A549 (cell line): ENCODE data around the gene OR4D9. TPM values are rescaled to one million over a fixed set of nuclear protein-coding genes. Genes with fewer than 3 reads are reported as not detected.

Source experiments
- ATAC-seq, 2 experiments: fragments of 200-7000 bp in 1 of 2; fragments of >200 bp in 1 of 2; cut with Nextera tagmentation in 1 of 2; cut with Tn5 transposase in 1 of 2; 3 replicates each; pipeline versions ENCODE4 v1.8.0 to v1.9.1; 2018 to 2020; ENCODE audit warnings: mild to moderate bottlenecking in 1 of 2, moderate library complexity in 1 of 2
- CTCF ChIA-PET: fragments of 300-600 bp; sonication (Branson Sonifier 250); formaldehyde crosslinking; extraction: SDS; loops from one replicate; lab custom pipeline; 2021; ENCODE audit warnings: antibody characterized with exemption, inconsistent platforms; lab: Yijun Ruan, JAX
- POLR2A ChIA-PET: fragments of 350-600 bp; formaldehyde crosslinking; extraction: SDS; loops from one replicate; lab custom pipeline; 2021; ENCODE audit warnings: antibody characterized with exemption, inconsistent platforms; lab: Yijun Ruan, JAX
- DNase-seq, 2 experiments: peaks; one replicate each; pipeline versions ENCODE4 v3.0.0 to v3.0.0-alpha.2; 2011 to 2016; ENCODE audit warnings: low read depth in 1 of 2, low spot score in 1 of 2
- FAIRE-seq: peaks from 2 replicates; lab custom pipeline; 2011; peaks lifted over from hg19 to GRCh38; lab: Jason Lieb, UNC
- H3K27ac ChIP-seq, 2 experiments: fragments of >200 bp; sonication (Bioruptor Twin); formaldehyde crosslinking; 3 replicates each; pipeline ENCODE4 v1.5.1; 2016 to 2017
- H3K4me1 ChIP-seq: fragments of >200 bp; sonication (Bioruptor Twin); formaldehyde crosslinking; 3 replicates; pipeline ENCODE4 v1.6.1; 2016
- H3K4me2 ChIP-seq: fragments of >200 bp; sonication (Bioruptor Twin); formaldehyde crosslinking; 3 replicates; pipeline ENCODE4 v1.6.1; 2016
- H3K4me3 ChIP-seq: fragments of >200 bp; sonication (Bioruptor Twin); formaldehyde crosslinking; 3 replicates; pipeline ENCODE4 v1.5.1; 2016
- H3K9me3 ChIP-seq: fragments of >200 bp; sonication (Bioruptor Twin); formaldehyde crosslinking; 3 replicates; pipeline ENCODE4 v1.6.1; 2016
- BHLHE40 ChIP-seq: IDR thresholded peaks from 2 replicates; pipeline ENCODE4 v1.6.1; 2012; ENCODE audit warnings: low read depth, low read length, inconsistent platforms
- CBX2 ChIP-seq: fragments of 200-600 bp; sonication (generic); IDR thresholded peaks from 2 replicates; pipeline ENCODE4 v1.6.1; 2016; ENCODE audit warnings: low read depth, mild to moderate bottlenecking, borderline replicate concordance
- CBX8 ChIP-seq: fragments of 200-600 bp; sonication (generic); IDR thresholded peaks from 2 replicates; pipeline ENCODE4 v1.6.1; 2016
- CEBPB ChIP-seq, 2 experiments: fragments of >200 bp in 1 of 2; sonication (Bioruptor Twin) in 1 of 2; formaldehyde crosslinking in 1 of 2; IDR thresholded peaks; 2 replicates each; pipeline ENCODE4 v1.6.1; 2012 to 2016
- CHD2 ChIP-seq: fragments of 150-350 bp; IDR thresholded peaks from 2 replicates; pipeline ENCODE4 v1.6.1; 2014; ENCODE audit warnings: low read length; ENCODE audit not compliant: partially characterized antibody
- CTCF ChIP-seq: fragments of >200 bp; sonication (Bioruptor Twin); formaldehyde crosslinking; IDR thresholded peaks from 3 replicates; pipeline ENCODE4 v1.5.1; 2016
- E2F6 ChIP-seq: IDR thresholded peaks from 2 replicates; pipeline ENCODE4 v1.6.1; 2012; ENCODE audit warnings: low read depth, borderline replicate concordance
- EP300 ChIP-seq, 2 experiments: fragments of >200 bp; sonication (Bioruptor Twin); formaldehyde crosslinking; IDR thresholded peaks; 2 replicates in 1 of 2; 3 replicates in 1 of 2; pipeline ENCODE4 v1.6.1; 2016 to 2017
- FOXS1 ChIP-seq: fragments of 250-450 bp; sonication (Bioruptor Pico); IDR thresholded peaks from 2 replicates; pipeline ENCODE4 v1.5.0; 2020; ENCODE audit warnings: mild to moderate bottlenecking, moderate library complexity
- HDAC2 ChIP-seq: fragments of 200-600 bp; sonication (generic); IDR thresholded peaks from 2 replicates; pipeline ENCODE4 v1.6.1; 2016
- HES2 ChIP-seq: fragments of >200 bp; sonication (Bioruptor Twin); formaldehyde crosslinking; IDR thresholded peaks from 2 replicates; pipeline ENCODE4 v1.6.1; 2016
- HEYL ChIP-seq: fragments of 250-450 bp; sonication (Bioruptor Pico); IDR thresholded peaks from 2 replicates; pipeline ENCODE4 v1.8.0; 2021; ENCODE audit warnings: mild to moderate bottlenecking, moderate library complexity
- HMGXB4 ChIP-seq: fragments of 250-450 bp; sonication (Bioruptor Pico); IDR thresholded peaks from 2 replicates; pipeline ENCODE4 v1.5.0; 2021; ENCODE audit warnings: mild to moderate bottlenecking, moderate library complexity, borderline replicate concordance
- HOXA7 ChIP-seq: fragments of 250-450 bp; sonication (Bioruptor Pico); IDR thresholded peaks from 2 replicates; pipeline ENCODE4 v1.5.0; 2020; ENCODE audit warnings: mild to moderate bottlenecking, moderate library complexity
- HOXB13 ChIP-seq: fragments of 250-450 bp; sonication (Bioruptor Pico); IDR thresholded peaks from 2 replicates; pipeline ENCODE4 v1.5.0; 2020; ENCODE audit warnings: low read depth, mild to moderate bottlenecking, moderate library complexity
- JUNB ChIP-seq: fragments of >200 bp; sonication (Bioruptor Twin); formaldehyde crosslinking; IDR thresholded peaks from 2 replicates; pipeline ENCODE4 v1.6.1; 2016
- KDM1A ChIP-seq: fragments of 200-600 bp; sonication (generic); IDR thresholded peaks from 2 replicates; pipeline ENCODE4 v1.6.1; 2016; ENCODE audit warnings: low read depth, mild to moderate bottlenecking
- MAFK ChIP-seq: fragments of 450-650 bp; IDR thresholded peaks from 2 replicates; pipeline ENCODE4 v1.6.1; 2014; ENCODE audit not compliant: partially characterized antibody
- MAZ ChIP-seq: fragments of 150-350 bp; IDR thresholded peaks from 2 replicates; pipeline ENCODE4 v1.6.1; 2014; ENCODE audit warnings: antibody characterized with exemption, low read depth, low read length, borderline replicate concordance
- NFE2L2 ChIP-seq: fragments of 150-350 bp; conservative IDR thresholded peaks from 2 replicates; pipeline ENCODE4 v1.6.1; 2014; ENCODE audit warnings: low read length
- NR3C1 ChIP-seq: fragments of >200 bp; sonication (Bioruptor Twin); formaldehyde crosslinking; IDR thresholded peaks from 3 replicates; pipeline ENCODE4 v1.6.1; 2017
- PHF8 ChIP-seq: fragments of 200-600 bp; sonication (generic); IDR thresholded peaks from 2 replicates; pipeline ENCODE4 v1.6.1; 2016; ENCODE audit warnings: low read depth, mild to moderate bottlenecking, antibody characterized with exemption, moderate library complexity, borderline replicate concordance
- POLR2A ChIP-seq: IDR thresholded peaks from 2 replicates; pipeline ENCODE4 v1.6.1; 2012; ENCODE audit warnings: mild to moderate bottlenecking, low read length
- RAD21 ChIP-seq, 2 experiments: fragments of >200 bp in 1 of 2; sonication (Bioruptor Twin) in 1 of 2; formaldehyde crosslinking in 1 of 2; IDR thresholded peaks in 1 of 2; conservative IDR thresholded peaks in 1 of 2; 2 replicates in 1 of 2; 3 replicates in 1 of 2; pipeline ENCODE4 v1.6.1; 2012 to 2018; ENCODE audit warnings: inconsistent platforms in 1 of 2
- RCOR1 ChIP-seq: fragments of 150-350 bp; IDR thresholded peaks from 2 replicates; pipeline ENCODE4 v1.6.1; 2014; ENCODE audit warnings: antibody characterized with exemption, low read length, low read depth
- RNF2 ChIP-seq: fragments of 200-600 bp; sonication (generic); IDR thresholded peaks from 2 replicates; pipeline ENCODE4 v1.6.1; 2016; ENCODE audit warnings: low read depth, mild to moderate bottlenecking, antibody characterized with exemption, moderate library complexity, borderline replicate concordance
- SREBF2 ChIP-seq: fragments of 450-650 bp; IDR thresholded peaks from 2 replicates; pipeline ENCODE4 v1.6.1; 2014; ENCODE audit warnings: mild to moderate bottlenecking, moderate library complexity
- TP53 ChIP-seq: fragments of 250-450 bp; sonication (Bioruptor Pico); IDR thresholded peaks from 2 replicates; pipeline ENCODE4 v1.5.0; 2021; ENCODE audit warnings: mild to moderate bottlenecking, moderate library complexity
- ZFP36 ChIP-seq: fragments of 450-650 bp; IDR thresholded peaks from 2 replicates; pipeline ENCODE4 v1.6.1; 2014; ENCODE audit warnings: borderline replicate concordance; ENCODE audit not compliant: partially characterized antibody
- ZNF302 ChIP-seq: fragments of 250-450 bp; sonication (Bioruptor Pico); IDR thresholded peaks from 2 replicates; pipeline ENCODE4 v1.9.0; 2021; ENCODE audit warnings: inconsistent platforms, mild to moderate bottlenecking, moderate library complexity
- ZSCAN20 ChIP-seq: fragments of 250-450 bp; sonication (Bioruptor Pico); IDR thresholded peaks from 2 replicates; pipeline ENCODE4 v1.8.0; 2022; ENCODE audit warnings: mild to moderate bottlenecking, moderate library complexity
- WGBS: methylation state at CpG from one replicate; pipeline ENCODE4 v1.1.6; 2017; ENCODE audit errors: missing lambda C conversion rate; 5-methylcytosine and 5-hydroxymethylcytosine counted together
- polyA plus RNA-seq, 4 experiments: library from polyadenylated mRNA; depleted of rRNA in 3 of 4; stranded (reverse); fragments of >200 nt; fragmentation: RNase III in 1 of 4; extraction: RNeasy Plus Mini Kit Qiagen cat#74134 plus additional on column Dnase treatment in 1 of 4; gene quantifications; 2 replicates in 3 of 4; 3 replicates in 1 of 4; pipeline ENCODE4 v1.2.3, GENCODE V29; 2011 to 2017
- TF ChIP-seq, protein P1 (sequence below): fragments of 450-650 bp; IDR thresholded peaks from 2 replicates; pipeline ENCODE4 v1.6.1; 2014; ENCODE audit warnings: antibody characterized with exemption
- TF ChIP-seq, protein P2 (sequence below): fragments of 250-450 bp; sonication (Bioruptor Pico); IDR thresholded peaks from 2 replicates; pipeline ENCODE4 v1.5.0; 2020; ENCODE audit warnings: low read depth, mild to moderate bottlenecking, moderate library complexity

OR4D9 gene
- polyA plus RNA-seq, 2 of the 4 experiments (the other 2 are of a cell fraction), result not detected

- Histone ChIP-seq H3K4me3 (peak overlapping the region; percentile 68), H3K4me1 (peaks cover 28% of the 10 kb centered on the region), H3K27ac (peak overlapping the region; percentile 85 to 95), H3K9me3 (no peaks in the 10 kb centered on the region), H3K4me2 (peak overlapping the region; percentile 82)
- DNase-seq (peak in 1 of 2 experiments; percentile 95), ATAC-seq (peak; percentile 49 to 57), FAIRE-seq (no peak)
- POLR2A ChIA-PET, result interaction anchor here (1.1 to 2.5 kb wide), 4 partner anchors 10 to 118 kb away, joined by 7 to 16 read pairs (median 12); partner anchors contain the start of gene PATL1
- under 1% methylated on average over 34 of the region's 34 CpGs for WGBS
- CTCF ChIA-PET, result interaction anchor here (1.3 to 5.2 kb wide), 3 partner anchors 10 to 129 kb away, joined by 3 to 28 read pairs (median 9); no protein-coding TSS in a partner anchor
- TF ChIP-seq HMGXB4, result peak; percentile 92; the same call in 1 of the 2 replicates
- TF ChIP-seq POLR2A, result no peak
- TF ChIP-seq CEBPB (IDR thresholded peaks at IDR 0.05), result peak; percentile 68 to 88; a peak in 3 of 4 replicates
- no peak; the same call in 2 of the 3 replicates for TF ChIP-seq CTCF
- TF ChIP-seq HDAC2, result no peak
- TF ChIP-seq HES2, result no peak
- TF ChIP-seq JUNB, result no peak
- TF ChIP-seq SREBF2, result peak; percentile 97
- TF ChIP-seq CHD2, result peak; percentile 30
- no peak for TF ChIP-seq RCOR1
- TF ChIP-seq NFE2L2, result no peak
- TF ChIP-seq, protein P1, sequence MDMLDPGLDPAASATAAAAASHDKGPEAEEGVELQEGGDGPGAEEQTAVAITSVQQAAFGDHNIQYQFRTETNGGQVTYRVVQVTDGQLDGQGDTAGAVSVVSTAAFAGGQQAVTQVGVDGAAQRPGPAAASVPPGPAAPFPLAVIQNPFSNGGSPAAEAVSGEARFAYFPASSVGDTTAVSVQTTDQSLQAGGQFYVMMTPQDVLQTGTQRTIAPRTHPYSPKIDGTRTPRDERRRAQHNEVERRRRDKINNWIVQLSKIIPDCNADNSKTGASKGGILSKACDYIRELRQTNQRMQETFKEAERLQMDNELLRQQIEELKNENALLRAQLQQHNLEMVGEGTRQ, result no peak; the same call in 1 of the 2 replicates
- peak; percentile 11; the same call in 1 of the 2 replicates for TF ChIP-seq E2F6
- no peak for TF ChIP-seq HOXB13 (CRISPR knock-in tag)
- TF ChIP-seq NR3C1, result no peak
- TF ChIP-seq TP53 (CRISPR knock-in tag), result 0 out of 2 replicates have a peak, but pooled peaks have one; percentile 47
- no peak for TF ChIP-seq ZFP36
- TF ChIP-seq ZSCAN20, result no peak
- TF ChIP-seq CBX2, result no peak
- no peak for TF ChIP-seq FOXS1 (CRISPR knock-in tag)
- TF ChIP-seq RNF2, result no peak
- TF ChIP-seq HEYL (CRISPR knock-in tag), result no peak
- 0 out of 2 replicates have a peak, but pooled peaks have one; percentile 17 for TF ChIP-seq PHF8
- TF ChIP-seq RAD21 (conservative IDR thresholded peaks at IDR 0.05 in 1 of 2, IDR thresholded peaks at IDR 0.05 in 1 of 2), result no peak
- TF ChIP-seq, protein P2, sequence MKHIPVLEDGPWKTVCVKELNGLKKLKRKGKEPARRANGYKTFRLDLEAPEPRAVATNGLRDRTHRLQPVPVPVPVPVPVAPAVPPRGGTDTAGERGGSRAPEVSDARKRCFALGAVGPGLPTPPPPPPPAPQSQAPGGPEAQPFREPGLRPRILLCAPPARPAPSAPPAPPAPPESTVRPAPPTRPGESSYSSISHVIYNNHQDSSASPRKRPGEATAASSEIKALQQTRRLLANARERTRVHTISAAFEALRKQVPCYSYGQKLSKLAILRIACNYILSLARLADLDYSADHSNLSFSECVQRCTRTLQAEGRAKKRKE (CRISPR knock-in tag), result no peak
- TF ChIP-seq BHLHE40, result peak; percentile 90
- TF ChIP-seq ZNF302 (CRISPR knock-in tag), result no peak
- TF ChIP-seq MAFK, result peak; percentile 23
- TF ChIP-seq EP300 (IDR thresholded peaks at IDR 0.05), result no peak
- peak; percentile 72; the same call in 1 of the 2 replicates for TF ChIP-seq KDM1A
- TF ChIP-seq MAZ, result no peak
- no peak for TF ChIP-seq HOXA7
- no peak for TF ChIP-seq CBX8
Measured at GRCh38 chr11:59550842-59551658, 39.7 kb downstream of the OR4D9 start.
